ENCODE measurements around the gene SUN3. TPM values are rescaled to one million over a fixed set of nuclear protein-coding genes. Genes with fewer than 3 reads are reported as not detected.

Gene SUN3
- total and polyA plus RNA-seq, 2 of the 4 experiments (the other 2 are of a cell fraction): not detected

DNA sequence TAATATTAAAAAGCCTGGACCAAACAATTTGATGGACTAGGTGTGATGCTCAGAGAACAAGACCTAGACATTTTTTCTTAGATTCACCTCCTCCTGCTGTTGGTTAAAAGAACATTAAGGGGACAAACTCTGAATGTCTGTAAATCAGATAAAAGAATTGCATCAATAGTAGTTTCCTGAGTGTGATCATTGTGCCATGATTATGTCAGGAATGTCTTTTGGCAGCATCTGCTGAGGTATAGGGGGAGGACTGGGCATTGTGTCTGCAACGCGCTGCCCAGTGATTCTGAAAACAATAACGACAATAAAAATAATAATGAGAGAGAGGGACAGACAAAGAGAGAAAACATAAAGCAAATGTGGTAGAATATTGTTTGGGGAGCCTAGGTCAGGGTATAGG is 13.3 kb upstream of the SUN3 start:
- Histone ChIP-seq H3K4ac (ENCODE audit: low read depth, low read length) (peak overlapping the region; percentile 49; the same call in 1 of the 2 replicates), H3K56ac (ENCODE audit: extremely low read depth, insufficient read depth, low read length) (no peak overlapping the region), H3K9me3 (ENCODE audit: control insufficient read depth, insufficient read depth, low read length) (no peaks in the 10 kb centered on the region), H2BK5ac (ENCODE audit: low read depth, low read length, poor library complexity, severe bottlenecking) (no peak overlapping the region), H3K36me3 (ENCODE audit: control insufficient read depth, insufficient read depth, low read length) (no peaks in the 10 kb centered on the region), H3K14ac (replicated peaks; ENCODE audit: low read depth, low read length) (peak overlapping the region; percentile 19; the same call in 1 of the 2 replicates), H3K9ac (ENCODE audit: low read depth, low read length) (no peak overlapping the region), H3K9me1 (ENCODE audit: insufficient read depth, low read length) (no peaks in the 10 kb centered on the region; the same call in 1 of the 2 replicates), H3K23ac (ENCODE audit: low read depth, low read length) (no peak overlapping the region), H4K91ac (ENCODE audit: insufficient read depth, low read depth, low read length) (no peak overlapping the region), H4K8ac (ENCODE audit: low read depth in 2 of 2, low read length in 2 of 2) (peak overlapping the region in 1 of 2 experiments; percentile 66; a peak in 1 of 4 replicates), H3K27me3 (ENCODE audit: control insufficient read depth, insufficient read depth, low read length) (peaks cover 4% of the 10 kb centered on the region; the same call in 1 of the 2 replicates), H2AK5ac (ENCODE audit: low read depth, low read length) (no peak overlapping the region), H4K20me1 (ENCODE audit: insufficient read depth, low read length) (no peaks in the 10 kb centered on the region), H2BK15ac (ENCODE audit: low read depth, low read length) (no peak overlapping the region), H3K79me1 (ENCODE audit: low read depth in 1 of 2, low read length in 2 of 2) (no peaks in the 10 kb centered on the region), H3K4me1 (ENCODE audit: control insufficient read depth, insufficient read depth, low read length) (peaks cover 3% of the 10 kb centered on the region), H2AFZ (replicated peaks; ENCODE audit: low read length, poor library complexity) (no peak overlapping the region), H3K18ac (ENCODE audit: low read depth, low read length) (no peak overlapping the region; the same call in 1 of the 2 replicates), H3K27ac (ENCODE audit: insufficient read depth, low read length) (no peak overlapping the region), H2AK9ac (replicated peaks; ENCODE audit: low read depth, low read length, poor library complexity) (no peak overlapping the region), H3K4me2 (ENCODE audit: low read depth, low read length) (no peak overlapping the region; the same call in 1 of the 2 replicates), H3K4me3 (ENCODE audit: insufficient read depth, low read depth, low read length) (no peak overlapping the region), H2BK120ac (ENCODE audit: low read depth, low read length) (no peak overlapping the region), H4K5ac (ENCODE audit: low read depth, low read length) (no peak overlapping the region), H2BK20ac (ENCODE audit: low read depth, low read length) (no peak overlapping the region)
- ATAC-seq (ENCODE audit: low read depth) (no peak), DNase-seq (peak; percentile 7)
- TF ChIP-seq RCOR1 (IDR thresholded peaks at IDR 0.05; ENCODE audit: insufficient replicate concordance, low read length) (no peak), SMC3 (IDR thresholded peaks at IDR 0.05; ENCODE audit: low read depth, low read length) (no peak)
- TF ChIP-seq, protein P1, sequence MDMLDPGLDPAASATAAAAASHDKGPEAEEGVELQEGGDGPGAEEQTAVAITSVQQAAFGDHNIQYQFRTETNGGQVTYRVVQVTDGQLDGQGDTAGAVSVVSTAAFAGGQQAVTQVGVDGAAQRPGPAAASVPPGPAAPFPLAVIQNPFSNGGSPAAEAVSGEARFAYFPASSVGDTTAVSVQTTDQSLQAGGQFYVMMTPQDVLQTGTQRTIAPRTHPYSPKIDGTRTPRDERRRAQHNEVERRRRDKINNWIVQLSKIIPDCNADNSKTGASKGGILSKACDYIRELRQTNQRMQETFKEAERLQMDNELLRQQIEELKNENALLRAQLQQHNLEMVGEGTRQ (IDR thresholded peaks at IDR 0.05; ENCODE audit: low read depth, low read length): no peak
- TF ChIP-seq, protein P2, sequence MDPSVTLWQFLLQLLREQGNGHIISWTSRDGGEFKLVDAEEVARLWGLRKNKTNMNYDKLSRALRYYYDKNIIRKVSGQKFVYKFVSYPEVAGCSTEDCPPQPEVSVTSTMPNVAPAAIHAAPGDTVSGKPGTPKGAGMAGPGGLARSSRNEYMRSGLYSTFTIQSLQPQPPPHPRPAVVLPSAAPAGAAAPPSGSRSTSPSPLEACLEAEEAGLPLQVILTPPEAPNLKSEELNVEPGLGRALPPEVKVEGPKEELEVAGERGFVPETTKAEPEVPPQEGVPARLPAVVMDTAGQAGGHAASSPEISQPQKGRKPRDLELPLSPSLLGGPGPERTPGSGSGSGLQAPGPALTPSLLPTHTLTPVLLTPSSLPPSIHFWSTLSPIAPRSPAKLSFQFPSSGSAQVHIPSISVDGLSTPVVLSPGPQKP (IDR thresholded peaks at IDR 0.05; ENCODE audit: borderline replicate concordance, low read depth, low read length): no peak
- dilution Hi-C loops (cut with HindIII; ENCODE audit: low sequenced_read_pairs, unreplicated experiment) (no loop called here), intact Hi-C loops (cut with micrococcal nuclease) (no loop called here), in situ Hi-C loops (cut with MboI; ENCODE audit: low sequenced_read_pairs) (no loop called here)
- WGBS, 2 experiments (ENCODE audit: extremely low coverage in 2 of 2, insufficient read length in 1 of 2): 55% methylated on average over 3 of the region's 3 CpGs; no CpG with 5 or more reads in 1 of the 2 experiments
- ChIA-PET CTCF (no interaction called here), POLR2A (ENCODE audit: unreplicated experiment) (no interaction called here)
- BruUV-seq (replicated peaks): no TSS peak
